Ishikawa (cell line): Measurements from ENCODE around the gene UBE4B.

ENCODE experiments used
- CEBPB ChIP-seq: IDR thresholded peaks from 2 replicates; pipeline ENCODE4 v1.6.1; 2012
- CREB1 ChIP-seq: IDR thresholded peaks from 2 replicates; pipeline ENCODE4 v1.6.1; 2012; ENCODE audit warnings: low read depth
- EP300 ChIP-seq: IDR thresholded peaks from 2 replicates; pipeline ENCODE4 v1.6.1; 2012; ENCODE audit warnings: borderline replicate concordance
- FOXM1 ChIP-seq: IDR thresholded peaks from 2 replicates; pipeline ENCODE4 v1.6.1; 2012; ENCODE audit warnings: low read depth, borderline replicate concordance
- MAX ChIP-seq: IDR thresholded peaks from 2 replicates; pipeline ENCODE4 v1.6.1; 2012
- NFIC ChIP-seq: IDR thresholded peaks from 2 replicates; pipeline ENCODE4 v1.6.1; 2012
- RAD21 ChIP-seq: IDR thresholded peaks from 2 replicates; pipeline ENCODE4 v1.6.1; 2012; ENCODE audit warnings: low read depth
- REST ChIP-seq: IDR thresholded peaks from 2 replicates; pipeline ENCODE4 v1.6.1; 2012; ENCODE audit warnings: low read depth, mild to moderate bottlenecking
- TAF1 ChIP-seq: IDR thresholded peaks from 2 replicates; pipeline ENCODE4 v1.6.1; 2012; ENCODE audit warnings: low read depth, mild to moderate bottlenecking
- YY1 ChIP-seq: IDR thresholded peaks from 2 replicates; pipeline ENCODE4 v1.6.1; 2012; ENCODE audit warnings: low read depth

GRCh38 chr1:10209905-10210810 is 177.4 kb downstream of the UBE4B start, which contains the start of gene KIF1B:
- TF ChIP-seq REST (no peak), NFIC (no peak), FOXM1 (no peak), YY1 (no peak), RAD21 (peak; percentile 50; the same call in 1 of the 2 replicates), TAF1 (peak; percentile 62), EP300 (no peak; the same call in 1 of the 2 replicates), CEBPB (no peak), MAX (peak; percentile 53; the same call in 1 of the 2 replicates), CREB1 (peak; percentile 71)
